SK-N-SH (cell line): ENCODE data around the gene ABCA3. TPM values are rescaled to one million over a fixed set of nuclear protein-coding genes. Genes with fewer than 3 reads are reported as not detected.
A peak's percentile ranks its signal among the peaks of the same experiment; 100 is the strongest.

Experiments used
- CTCF ChIA-PET: fragments of 300-600, 350-600 bp; formaldehyde crosslinking; extraction: SDS; loops from one replicate; lab custom pipeline; 2021; lab: Yijun Ruan, JAX
- POLR2A ChIA-PET: fragments of 350-600 bp; sonication (Branson Sonifier 250); formaldehyde crosslinking; extraction: SDS; loops from one replicate; lab custom pipeline; 2020; ENCODE audit warnings: antibody characterized with exemption, inconsistent platforms; lab: Yijun Ruan, JAX
- DNase-seq: peaks from one replicate; pipeline ENCODE4 v3.0.0; 2012
- H2AFZ ChIP-seq: fragments of 200-600 bp; sonication (generic); 2 replicates; pipeline ENCODE4 v1.8.1; 2016; ENCODE audit warnings: antibody characterized with exemption, mild to moderate bottlenecking, low read depth
- H3F3A ChIP-seq: fragments of 200-600 bp; sonication (generic); replicated peaks from 2 replicates; pipeline ENCODE3; 2016; ENCODE audit warnings: antibody characterized with exemption, mild to moderate bottlenecking; ENCODE audit not compliant: insufficient read depth
- H3K27ac ChIP-seq, 2 experiments: fragments of 200-500 bp in 1 of 2; fragments of 200-600 bp in 1 of 2; sonication (Bioruptor generic) in 1 of 2; sonication (generic), shearing (Covaris generic) in 1 of 2; 2 replicates each; pipeline versions ENCODE4 v1.5.1 to v1.6.1; 2014 to 2016; ENCODE audit warnings: low read depth in 2 of 2, inconsistent platforms in 1 of 2, low read length in 1 of 2, mild to moderate bottlenecking in 1 of 2, mixed read lengths in 1 of 2
- H3K27me3 ChIP-seq: fragments of 200-600 bp; sonication (generic), shearing (Covaris generic); 2 replicates; pipeline ENCODE4 v1.6.1; 2016; ENCODE audit warnings: mixed run types; ENCODE audit not compliant: insufficient read depth
- H3K36me3 ChIP-seq, 2 experiments: fragments of 200-500 bp in 1 of 2; fragments of 200-600 bp in 1 of 2; sonication (Bioruptor generic) in 1 of 2; sonication (generic) in 1 of 2; replicated peaks in 1 of 2; 2 replicates each; pipeline versions ENCODE3 to v1.5.1; 2014 to 2016; ENCODE audit warnings: low read length in 1 of 2, mild to moderate bottlenecking in 1 of 2; ENCODE audit not compliant: insufficient read depth in 2 of 2, control insufficient read depth in 1 of 2
- H3K4me1 ChIP-seq, 2 experiments: fragments of 200-500 bp in 1 of 2; fragments of 200-600 bp in 1 of 2; sonication (Bioruptor generic) in 1 of 2; sonication (generic), shearing (Covaris generic) in 1 of 2; 2 replicates each; pipeline versions ENCODE4 v1.5.1 to v1.6.1; 2014 to 2016; ENCODE audit warnings: low read depth in 1 of 2, low read length in 1 of 2, mixed run types in 1 of 2; ENCODE audit not compliant: insufficient read depth in 2 of 2, control insufficient read depth in 1 of 2
- H3K4me2 ChIP-seq: fragments of 200-600 bp; sonication (generic), shearing (Covaris generic); 2 replicates; pipeline ENCODE4 v1.6.1; 2017; ENCODE audit warnings: mixed run types
- H3K4me3 ChIP-seq, 2 experiments: fragments of 200-500 bp in 1 of 2; fragments of 200-600 bp in 1 of 2; sonication (Bioruptor generic) in 1 of 2; sonication (generic), shearing (Covaris generic) in 1 of 2; 2 replicates each; pipeline versions ENCODE4 v1.5.1 to v1.8.1; 2014 to 2016; ENCODE audit warnings: low read depth in 2 of 2, inconsistent platforms in 1 of 2, low read length in 1 of 2, mild to moderate bottlenecking in 1 of 2, mixed read lengths in 1 of 2, moderate library complexity in 1 of 2
- H3K79me2 ChIP-seq: fragments of 200-600 bp; sonication (generic); 2 replicates; pipeline ENCODE4 v1.8.1; 2017; ENCODE audit warnings: mild to moderate bottlenecking; ENCODE audit not compliant: insufficient read depth
- H3K9ac ChIP-seq: fragments of 200-600 bp; sonication (generic); 2 replicates; pipeline ENCODE4 v1.6.1; 2017; ENCODE audit warnings: mixed run types
- H3K9me2 ChIP-seq: fragments of 200-600 bp; sonication (generic); 2 replicates; pipeline ENCODE4 v1.6.1; 2017; ENCODE audit warnings: mixed run types
- H3K9me3 ChIP-seq: fragments of 200-600 bp; sonication (generic); 2 replicates; pipeline ENCODE4 v1.6.1; 2017; ENCODE audit warnings: mixed run types, mild to moderate bottlenecking, moderate library complexity
- H4K20me1 ChIP-seq: fragments of 200-600 bp; sonication (generic); 2 replicates; pipeline ENCODE4 v1.6.1; 2017; ENCODE audit warnings: mild to moderate bottlenecking, mixed run types; ENCODE audit not compliant: insufficient read depth
- GATA2 ChIP-seq: sonication (generic); formaldehyde crosslinking; IDR thresholded peaks from 2 replicates; pipeline ENCODE4 v1.5.0; 2020; ENCODE audit warnings: mild to moderate bottlenecking, missing genetic modification reagents
- MXI1 ChIP-seq: IDR thresholded peaks from 2 replicates; pipeline ENCODE4 v1.6.1; 2012; ENCODE audit warnings: mild to moderate bottlenecking, low read depth, low read length, improper control_type of control experiment
- RFX5 ChIP-seq: IDR thresholded peaks from 2 replicates; pipeline ENCODE4 v1.6.1; 2012; ENCODE audit warnings: mild to moderate bottlenecking, improper control_type of control experiment, low read length
- SIN3A ChIP-seq: IDR thresholded peaks from 2 replicates; pipeline ENCODE4 v1.6.1; 2012; ENCODE audit warnings: low read depth, mild to moderate bottlenecking, low read length, moderate library complexity, borderline replicate concordance
- TEAD4 ChIP-seq: IDR thresholded peaks from 2 replicates; pipeline ENCODE4 v1.4.0; 2012; ENCODE audit warnings: mild to moderate bottlenecking, borderline replicate concordance; ENCODE audit not compliant: insufficient read depth
- YY1 ChIP-seq: IDR thresholded peaks from 2 replicates; pipeline ENCODE4 v1.4.0; 2012; ENCODE audit warnings: low read depth, mild to moderate bottlenecking
- WGBS: methylation state at CpG from one replicate; pipeline ENCODE4 v1.1.6; 2017; ENCODE audit warnings: low lambda C conversion rate; 5-methylcytosine and 5-hydroxymethylcytosine counted together
- polyA plus RNA-seq, 3 experiments: library from polyadenylated mRNA; depleted of rRNA; stranded (reverse); fragments of >200 nt; gene quantifications; 2 replicates each; pipeline ENCODE4 v1.2.3, GENCODE V29; 2012
- TF ChIP-seq, protein P1 (sequence below): IDR thresholded peaks from 2 replicates; pipeline ENCODE4 v1.4.0; 2012; ENCODE audit warnings: low read depth, borderline replicate concordance
- TF ChIP-seq, protein P2 (sequence below): IDR thresholded peaks from 2 replicates; pipeline ENCODE4 v1.6.1; 2012; ENCODE audit warnings: mild to moderate bottlenecking, low read depth, low read length, moderate library complexity
- TF ChIP-seq, protein P3 (sequence below): fragments of 150-350 bp; IDR thresholded peaks from 2 replicates; pipeline ENCODE4 v1.6.1; 2016; ENCODE audit warnings: mild to moderate bottlenecking, low read depth, low read length

ABCA3 gene
- polyA plus RNA-seq, 1 of the 3 experiments (the other 2 are of a cell fraction): 9.9 TPM

DNA sequence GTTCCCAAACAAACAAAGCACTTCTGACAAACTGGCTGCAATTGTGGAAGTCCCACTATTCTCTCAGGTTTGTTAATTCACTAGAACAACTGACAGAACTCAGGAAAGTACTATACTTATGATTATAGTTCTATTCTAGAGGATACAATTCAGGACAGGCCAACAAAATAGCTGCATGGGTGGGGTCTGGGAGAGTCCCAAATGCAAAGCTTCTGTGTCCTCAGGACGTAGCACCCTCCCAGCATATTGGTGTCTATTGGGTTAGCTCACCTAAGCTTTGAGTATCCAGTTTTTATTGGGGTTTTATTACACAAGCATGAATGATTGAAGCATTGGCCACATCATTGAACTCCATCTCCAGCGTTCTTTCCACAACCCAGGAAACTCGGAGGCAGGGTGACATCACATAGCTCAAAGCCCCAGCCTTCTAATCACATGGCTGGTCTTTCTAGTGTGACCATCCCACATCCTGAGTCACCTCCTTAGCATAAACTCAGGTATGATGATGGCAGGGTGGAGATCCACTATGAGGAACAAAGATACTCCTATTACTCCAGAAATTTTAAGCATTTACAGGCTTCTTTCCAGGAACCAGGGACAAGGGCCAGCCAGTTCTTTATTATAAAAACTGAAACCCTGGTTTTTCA lies 44.8 kb upstream of the ABCA3 start (continued):
- TF ChIP-seq, protein P1, sequence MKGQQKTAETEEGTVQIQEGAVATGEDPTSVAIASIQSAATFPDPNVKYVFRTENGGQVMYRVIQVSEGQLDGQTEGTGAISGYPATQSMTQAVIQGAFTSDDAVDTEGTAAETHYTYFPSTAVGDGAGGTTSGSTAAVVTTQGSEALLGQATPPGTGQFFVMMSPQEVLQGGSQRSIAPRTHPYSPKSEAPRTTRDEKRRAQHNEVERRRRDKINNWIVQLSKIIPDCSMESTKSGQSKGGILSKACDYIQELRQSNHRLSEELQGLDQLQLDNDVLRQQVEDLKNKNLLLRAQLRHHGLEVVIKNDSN: no peak
- TF ChIP-seq, protein P2, sequence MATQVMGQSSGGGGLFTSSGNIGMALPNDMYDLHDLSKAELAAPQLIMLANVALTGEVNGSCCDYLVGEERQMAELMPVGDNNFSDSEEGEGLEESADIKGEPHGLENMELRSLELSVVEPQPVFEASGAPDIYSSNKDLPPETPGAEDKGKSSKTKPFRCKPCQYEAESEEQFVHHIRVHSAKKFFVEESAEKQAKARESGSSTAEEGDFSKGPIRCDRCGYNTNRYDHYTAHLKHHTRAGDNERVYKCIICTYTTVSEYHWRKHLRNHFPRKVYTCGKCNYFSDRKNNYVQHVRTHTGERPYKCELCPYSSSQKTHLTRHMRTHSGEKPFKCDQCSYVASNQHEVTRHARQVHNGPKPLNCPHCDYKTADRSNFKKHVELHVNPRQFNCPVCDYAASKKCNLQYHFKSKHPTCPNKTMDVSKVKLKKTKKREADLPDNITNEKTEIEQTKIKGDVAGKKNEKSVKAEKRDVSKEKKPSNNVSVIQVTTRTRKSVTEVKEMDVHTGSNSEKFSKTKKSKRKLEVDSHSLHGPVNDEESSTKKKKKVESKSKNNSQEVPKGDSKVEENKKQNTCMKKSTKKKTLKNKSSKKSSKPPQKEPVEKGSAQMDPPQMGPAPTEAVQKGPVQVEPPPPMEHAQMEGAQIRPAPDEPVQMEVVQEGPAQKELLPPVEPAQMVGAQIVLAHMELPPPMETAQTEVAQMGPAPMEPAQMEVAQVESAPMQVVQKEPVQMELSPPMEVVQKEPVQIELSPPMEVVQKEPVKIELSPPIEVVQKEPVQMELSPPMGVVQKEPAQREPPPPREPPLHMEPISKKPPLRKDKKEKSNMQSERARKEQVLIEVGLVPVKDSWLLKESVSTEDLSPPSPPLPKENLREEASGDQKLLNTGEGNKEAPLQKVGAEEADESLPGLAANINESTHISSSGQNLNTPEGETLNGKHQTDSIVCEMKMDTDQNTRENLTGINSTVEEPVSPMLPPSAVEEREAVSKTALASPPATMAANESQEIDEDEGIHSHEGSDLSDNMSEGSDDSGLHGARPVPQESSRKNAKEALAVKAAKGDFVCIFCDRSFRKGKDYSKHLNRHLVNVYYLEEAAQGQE: no peak
- TF ChIP-seq TEAD4: no peak
- TF ChIP-seq, protein P3, sequence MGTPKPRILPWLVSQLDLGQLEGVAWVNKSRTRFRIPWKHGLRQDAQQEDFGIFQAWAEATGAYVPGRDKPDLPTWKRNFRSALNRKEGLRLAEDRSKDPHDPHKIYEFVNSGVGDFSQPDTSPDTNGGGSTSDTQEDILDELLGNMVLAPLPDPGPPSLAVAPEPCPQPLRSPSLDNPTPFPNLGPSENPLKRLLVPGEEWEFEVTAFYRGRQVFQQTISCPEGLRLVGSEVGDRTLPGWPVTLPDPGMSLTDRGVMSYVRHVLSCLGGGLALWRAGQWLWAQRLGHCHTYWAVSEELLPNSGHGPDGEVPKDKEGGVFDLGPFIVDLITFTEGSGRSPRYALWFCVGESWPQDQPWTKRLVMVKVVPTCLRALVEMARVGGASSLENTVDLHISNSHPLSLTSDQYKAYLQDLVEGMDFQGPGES: no peak

DNA sequence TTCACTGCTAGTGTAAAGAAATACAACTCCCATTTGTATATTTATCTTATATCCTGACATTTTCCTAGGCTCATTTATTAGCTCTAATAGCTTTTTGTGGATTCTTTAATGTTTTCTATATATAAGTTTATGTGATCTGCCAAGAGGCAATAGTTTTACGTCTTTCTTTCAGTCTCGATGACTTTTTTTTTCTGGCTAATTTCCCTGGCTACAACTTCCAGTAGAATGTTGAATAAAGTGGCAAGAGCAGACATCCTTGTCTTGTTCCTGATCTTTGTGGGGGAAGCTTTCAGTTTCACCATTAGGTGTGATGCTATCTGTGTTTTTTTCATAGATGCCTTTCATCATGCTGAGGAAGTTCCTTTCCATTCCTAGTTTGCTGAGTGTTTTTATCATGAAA lies 43.9 kb upstream of the ABCA3 start:
- Histone ChIP-seq H3K27me3 (no peaks in the 10 kb centered on the region), H3K9ac (no peak overlapping the region), H3K36me3 (no peaks in the 10 kb centered on the region), H4K20me1 (no peaks in the 10 kb centered on the region), H2AFZ (peak overlapping the region; percentile 61), H3K79me2 (no peaks in the 10 kb centered on the region), H3K9me3 (no peaks in the 10 kb centered on the region), H3K27ac (peak overlapping the region in 1 of 2 experiments; percentile 5; a peak in 2 of 4 replicates), H3K4me2 (0 out of 2 replicates have a peak overlapping the region, but pooled peaks have one; percentile 13), H3F3A (no peaks in the 10 kb centered on the region), H3K9me2 (no peaks in the 10 kb centered on the region), H3K4me1 (no peaks in the 10 kb centered on the region), H3K4me3 (no peak overlapping the region)
- 26% methylated on average over 2 of the region's 2 CpGs for WGBS
- CTCF ChIA-PET: interaction anchor here (1.0 to 1.4 kb wide), 2 partner anchors 12 to 74 kb away, joined by 4 to 5 read pairs; no protein-coding TSS in a partner anchor
- TF ChIP-seq GATA2 (CRISPR knock-in tag) (no peak), MXI1 (no peak), YY1 (no peak), RFX5 (no peak), SIN3A (no peak)
- TF ChIP-seq, protein P2: no peak
- DNase-seq: no peak
- POLR2A ChIA-PET: no interaction called here
